HL-60/S4 treated with phorbol 12-myristate 13-acetate at 8.2 ng/mL for 4 days and 3 days (cell line): ENCODE results near the gene ERICH4.

Experiments
- in situ Hi-C: fragments of 300-500 bp; cut with MboI; formaldehyde crosslinking; loops from 2 replicates; pipeline ENCODE4 v1.15.0; 2022; ENCODE audit warnings: low sequenced_read_pairs

Gene ERICH4

GRCh38 chr19:41413947-41414346 lies 29.0 kb upstream of the ERICH4 start:
- in situ Hi-C loops = no loop called here

- in situ Hi-C loops = no loop called here
These were observed 28.5 kb upstream of the ERICH4 start for GRCh38 chr19:41414461-41414860.

GRCh38 chr19:41415154-41415571 lies 27.8 kb upstream of the ERICH4 start:
- in situ Hi-C loops = no loop called here

DNA sequence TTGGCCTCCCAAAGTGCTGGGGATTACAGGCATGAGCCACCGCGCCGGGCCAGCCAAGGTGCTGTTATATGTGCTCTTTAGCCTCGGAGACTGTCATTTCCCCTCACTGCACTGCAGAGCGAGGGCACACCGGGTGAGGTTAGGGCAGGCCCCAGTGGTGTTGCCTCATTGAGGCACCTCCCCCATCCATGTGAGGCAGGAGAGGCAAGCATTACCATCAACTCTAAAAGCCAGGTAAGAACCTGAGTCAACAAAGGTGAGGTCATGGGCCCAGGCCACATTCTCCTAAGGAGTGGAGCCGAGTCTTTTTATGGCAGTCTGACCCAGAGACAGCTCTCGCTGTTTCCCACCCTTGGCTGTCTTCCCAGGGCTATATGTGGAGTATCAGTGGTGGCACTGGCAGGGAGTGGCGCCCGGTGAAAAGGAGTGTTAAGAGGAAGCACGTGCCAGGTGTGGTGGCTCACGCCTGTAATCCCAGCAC lies 26.7 kb upstream of the ERICH4 start:
- in situ Hi-C loops = no loop called here

DNA sequence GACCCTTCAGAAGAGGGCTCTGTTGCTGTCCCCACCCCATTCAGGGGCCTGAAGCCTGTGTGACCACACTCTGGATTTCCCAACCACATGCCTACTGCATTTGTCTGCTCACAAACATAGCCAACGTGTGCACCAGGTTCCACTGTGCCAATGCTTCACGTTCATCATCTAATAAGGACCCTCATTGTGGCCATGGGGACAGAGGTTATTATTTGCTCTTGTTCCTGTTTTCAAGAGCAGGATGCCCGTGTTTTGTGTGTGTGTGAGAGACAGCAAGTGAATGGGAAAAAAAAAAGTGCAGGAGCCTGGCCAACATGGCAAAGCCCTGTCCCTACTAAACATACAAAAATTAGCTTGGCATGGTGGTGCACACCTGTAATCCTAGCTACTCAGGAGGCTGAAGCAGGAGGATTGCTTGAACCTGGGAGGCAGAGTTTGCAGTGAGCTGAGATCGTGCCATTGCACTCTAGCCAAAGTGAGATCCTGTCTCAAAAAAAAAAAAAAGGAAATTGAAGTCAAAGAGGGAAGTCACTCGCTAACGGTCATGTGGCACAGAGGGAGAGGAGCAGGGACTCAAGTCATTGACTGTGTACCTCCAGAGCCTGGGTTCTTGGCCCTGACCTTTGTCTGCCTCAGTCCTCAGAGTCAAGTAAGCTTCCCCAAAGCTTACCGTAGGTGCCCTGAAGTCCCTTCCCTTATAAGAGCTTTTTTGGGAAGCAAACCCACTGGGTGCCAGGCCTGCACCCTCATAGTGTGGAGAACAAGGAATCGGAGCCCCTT lies 22.7 kb upstream of the ERICH4 start:
- in situ Hi-C loops = no loop called here

GRCh38 chr19:41421314-41421713 lies 21.6 kb upstream of the ERICH4 start:
- in situ Hi-C loops = no loop called here

GRCh38 chr19:41421973-41422372 lies 21.0 kb upstream of the ERICH4 start:
- in situ Hi-C loops = no loop called here

DNA sequence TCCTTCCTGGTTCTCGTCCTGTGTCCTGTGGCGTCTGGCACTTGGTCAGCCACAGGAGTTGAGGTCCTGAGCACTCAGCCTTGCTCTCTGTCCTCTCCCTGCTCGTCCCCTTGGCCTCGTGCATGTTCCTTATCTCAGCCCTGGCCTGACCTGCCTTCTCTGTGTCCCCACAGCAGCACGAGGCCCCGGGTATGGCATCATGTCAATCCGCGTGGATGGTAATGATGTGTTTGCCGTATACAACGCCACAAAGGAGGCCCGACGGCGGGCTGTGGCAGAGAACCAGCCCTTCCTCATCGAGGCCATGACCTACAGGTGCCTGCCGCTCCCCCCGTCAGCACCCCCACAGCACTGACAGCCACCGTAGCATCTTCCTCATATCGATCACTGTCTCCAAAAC lies 20.5 kb upstream of the ERICH4 start:
- in situ Hi-C loops = no loop called here

- in situ Hi-C loops = no loop called here
These were observed 20.0 kb upstream of the ERICH4 start for GRCh38 chr19:41422955-41423354.

DNA sequence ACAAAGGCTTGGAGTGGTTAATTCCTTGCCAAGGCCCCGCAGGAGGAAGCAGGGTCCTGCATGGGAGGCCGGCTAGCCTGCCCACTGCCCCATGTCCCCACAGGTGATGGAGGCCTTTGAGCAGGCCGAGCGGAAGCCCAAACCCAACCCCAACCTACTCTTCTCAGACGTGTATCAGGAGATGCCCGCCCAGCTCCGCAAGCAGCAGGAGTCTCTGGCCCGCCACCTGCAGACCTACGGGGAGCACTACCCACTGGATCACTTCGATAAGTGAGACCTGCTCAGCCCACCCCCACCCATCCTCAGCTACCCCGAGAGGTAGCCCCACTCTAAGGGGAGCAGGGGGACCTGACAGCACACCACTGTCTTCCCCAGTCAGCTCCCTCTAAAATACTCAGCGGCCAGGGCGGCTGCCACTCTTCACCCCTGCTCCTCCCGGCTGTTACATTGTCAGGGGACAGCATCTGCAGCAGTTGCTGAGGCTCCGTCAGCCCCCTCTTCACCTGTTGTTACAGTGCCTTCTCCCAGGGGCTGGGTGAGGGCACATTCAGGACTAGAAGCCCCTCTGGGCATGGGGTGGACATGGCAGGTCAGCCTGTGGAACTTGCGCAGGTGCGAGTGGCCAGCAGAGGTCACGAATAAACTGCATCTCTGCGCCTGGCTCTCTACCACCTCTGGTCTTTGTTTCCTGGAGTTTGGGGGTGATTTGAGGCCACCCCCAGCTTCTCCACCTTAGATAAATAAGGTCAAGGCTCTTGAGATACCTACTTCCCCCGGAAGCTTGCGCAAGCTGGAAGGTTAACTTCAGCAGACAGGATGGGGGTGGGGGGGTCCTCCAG lies 18.4 kb upstream of the ERICH4 start:
- in situ Hi-C loops = no loop called here

DNA sequence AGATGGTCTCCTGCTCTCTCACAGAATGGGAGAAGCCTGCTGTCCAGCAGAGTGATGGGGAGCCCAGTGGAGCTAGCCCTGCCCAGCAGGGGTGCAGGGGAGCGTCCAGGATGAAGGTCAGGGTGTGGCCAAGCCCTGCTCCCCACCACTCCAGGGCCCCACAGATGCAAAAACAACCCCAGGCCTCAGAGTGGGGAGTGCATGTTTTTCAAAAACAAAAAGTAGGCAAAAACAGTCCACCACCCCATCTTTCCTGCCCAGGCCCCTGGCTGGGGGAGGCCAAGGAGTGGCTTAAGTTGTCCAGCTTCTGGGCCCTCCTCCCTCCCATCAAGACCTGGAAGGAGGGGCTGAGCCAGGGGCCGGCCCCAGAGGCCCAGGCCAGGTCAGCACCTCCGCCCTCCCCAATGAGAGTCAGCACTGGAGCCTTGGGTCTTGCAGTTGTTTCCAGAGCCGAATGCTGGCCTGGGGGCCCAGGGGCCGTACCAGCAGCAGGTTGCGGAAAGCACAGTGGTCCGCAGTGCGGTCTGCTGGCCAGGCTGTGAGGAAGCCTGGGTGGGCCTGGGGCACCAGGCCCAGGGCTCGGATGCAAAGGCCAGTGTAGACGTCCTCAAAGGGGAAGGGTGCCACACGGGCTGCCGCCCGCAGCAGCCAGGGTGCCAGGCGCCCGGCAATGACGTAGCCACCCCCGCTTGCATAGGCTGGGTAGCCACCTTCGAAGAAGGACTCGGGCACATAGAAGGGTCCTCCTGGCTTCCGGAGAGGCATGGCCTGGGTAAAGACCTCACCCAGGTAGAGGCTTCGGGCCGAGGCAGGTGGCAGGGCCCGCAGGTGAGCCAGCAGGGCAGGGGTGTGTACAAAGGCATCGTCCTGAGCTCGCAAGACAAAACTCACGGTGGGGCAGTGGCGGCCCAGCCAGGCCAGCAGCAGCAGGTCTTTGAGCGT lies 17.5 kb upstream of the ERICH4 start:
- in situ Hi-C loops = no loop called here

- in situ Hi-C loops = no loop called here
These were observed 16.7 kb upstream of the ERICH4 start for GRCh38 chr19:41426116-41426841.

DNA sequence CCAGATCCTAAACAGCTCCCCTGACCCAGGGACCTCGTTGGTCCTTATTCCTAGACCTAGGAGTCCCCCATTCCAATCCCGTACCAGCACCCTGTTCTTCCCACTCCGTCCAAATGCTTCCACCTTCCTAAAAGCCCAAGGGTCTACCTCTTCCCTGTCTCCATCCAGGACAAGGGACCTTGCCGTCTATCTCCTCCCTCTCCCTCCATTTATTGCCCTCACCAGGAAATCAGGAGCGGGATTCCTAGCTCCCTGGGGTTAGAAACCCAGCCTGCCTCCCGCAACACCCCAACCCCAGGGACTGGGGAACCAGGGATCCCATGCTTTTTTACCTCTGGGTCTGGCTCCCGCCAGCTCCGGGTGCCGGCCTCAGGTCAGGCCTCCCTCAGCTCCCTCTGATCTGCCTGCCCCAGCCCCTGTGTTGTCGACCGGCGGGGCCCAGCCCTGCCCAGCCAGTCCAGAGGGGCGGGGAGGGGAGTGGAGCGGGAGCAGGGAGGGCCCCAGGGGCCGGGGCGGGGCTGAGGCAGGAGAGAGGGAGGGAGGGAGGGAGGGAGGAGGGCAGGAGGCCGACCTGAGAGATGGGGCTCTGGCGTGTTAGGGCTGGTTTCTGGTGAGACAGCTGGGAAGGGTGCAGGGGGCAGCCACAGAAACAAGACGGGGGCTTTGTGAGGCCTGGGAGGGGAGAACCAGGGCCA lies 15.9 kb upstream of the ERICH4 start, which contains the start of gene B3GNT8:
B3GNT8 (minus strand) TSS at position 423 of the 695 bp plus-strand sequence. CDS start 596 bp downstream, outside the sequence.
- in situ Hi-C loops = no loop called here

- in situ Hi-C loops = no loop called here
These were observed 15.1 kb upstream of the ERICH4 start for GRCh38 chr19:41427647-41428480.

DNA sequence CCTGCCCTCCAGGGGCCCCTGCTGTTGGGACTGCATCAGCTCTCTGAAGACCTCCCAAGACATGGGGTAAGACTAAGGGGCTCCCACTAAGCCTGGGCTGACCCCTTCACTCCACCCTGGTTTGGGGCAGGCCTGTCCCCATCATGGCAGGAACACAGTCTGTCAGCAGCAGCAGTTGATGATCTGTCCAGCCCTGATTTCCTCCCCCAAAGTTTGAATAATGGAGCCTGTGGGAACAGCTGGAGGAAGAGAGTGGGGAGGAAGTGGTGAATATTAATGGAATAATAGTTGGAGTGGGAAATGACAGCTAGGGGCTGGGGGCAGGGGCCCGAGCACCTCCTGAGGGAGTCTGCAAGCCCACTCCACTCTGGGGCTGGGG lies 14.5 kb upstream of the ERICH4 start:
- in situ Hi-C loops = no loop called here

DNA sequence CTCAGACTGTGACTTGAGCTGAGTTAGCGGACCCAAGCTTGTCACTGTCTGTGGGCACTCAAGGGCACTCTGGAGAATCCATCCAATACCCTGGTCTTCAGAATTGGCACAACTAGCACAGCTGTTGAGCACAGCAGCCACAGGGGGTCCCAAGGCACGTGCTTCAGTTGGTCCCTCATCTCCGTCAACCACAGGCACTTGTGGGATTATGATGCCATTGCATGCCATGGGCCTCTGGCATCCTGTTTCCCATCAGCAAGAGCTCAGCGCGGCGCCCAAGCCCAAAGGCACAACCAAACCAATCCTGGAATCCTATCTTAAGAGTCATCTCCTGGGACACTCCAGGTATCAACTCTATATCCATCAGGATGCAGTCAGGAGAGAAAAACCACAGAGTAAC lies 12.0 kb upstream of the ERICH4 start:
- in situ Hi-C loops = no loop called here

- in situ Hi-C loops = no loop called here
These were observed 11.2 kb upstream of the ERICH4 start for GRCh38 chr19:41431426-41432386.

GRCh38 chr19:41433171-41433570 lies 9.8 kb upstream of the ERICH4 start:
- in situ Hi-C loops = no loop called here
